ENCODE measurements around the gene CDH23. TPM values are rescaled to one million over a fixed set of nuclear protein-coding genes. Genes with fewer than 3 reads are reported as not detected.
A peak's percentile ranks its signal among the peaks of the same experiment; 100 is the strongest.

CDH23 gene
- total RNA-seq, 1 donor from 2014 or later: 4.5 TPM

DNA sequence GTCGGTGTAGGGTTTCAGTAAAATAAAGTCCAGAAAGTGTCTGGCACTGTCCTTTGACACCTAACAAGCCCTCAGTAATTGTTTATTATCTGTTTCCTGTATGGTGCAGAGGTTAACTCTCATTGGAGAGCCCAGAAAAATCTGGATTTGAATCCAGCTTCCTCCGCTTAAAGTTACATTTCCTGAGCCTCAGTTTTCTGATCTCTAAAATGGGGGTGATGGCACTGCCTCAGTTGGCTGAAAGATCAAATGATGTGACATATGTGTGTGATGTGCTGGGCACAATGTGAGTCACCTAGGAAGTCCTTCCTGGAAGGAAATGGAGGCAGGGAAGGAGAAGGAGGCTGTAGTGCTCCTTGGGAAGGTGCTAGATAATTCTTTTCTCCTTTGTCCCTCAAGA lies 14.7 kb upstream of the CDH23 start:
- no peak for DNase-seq
- H3K27me3 ChIP-seq (ENCODE audit: low read depth): no peaks in the 10 kb centered on the region
- no peak overlapping the region for H3K4me3 ChIP-seq
- H3K27ac ChIP-seq (replicated peaks): no peak overlapping the region
- H3K9me3 ChIP-seq (replicated peaks): no peaks in the 10 kb centered on the region
- H3K36me3 ChIP-seq: no peaks in the 10 kb centered on the region
- TF ChIP-seq CTCF (IDR thresholded peaks at IDR 0.05; ENCODE audit: borderline replicate concordance): no peak
- intact Hi-C loops (cut with micrococcal nuclease): loop anchor here (5.0 to 10.0 kb wide), 2 partner anchors 325 to 433 kb away; no protein-coding TSS in a partner anchor
- peaks cover 7% of the 10 kb centered on the region for H3K4me1 ChIP-seq

DNA sequence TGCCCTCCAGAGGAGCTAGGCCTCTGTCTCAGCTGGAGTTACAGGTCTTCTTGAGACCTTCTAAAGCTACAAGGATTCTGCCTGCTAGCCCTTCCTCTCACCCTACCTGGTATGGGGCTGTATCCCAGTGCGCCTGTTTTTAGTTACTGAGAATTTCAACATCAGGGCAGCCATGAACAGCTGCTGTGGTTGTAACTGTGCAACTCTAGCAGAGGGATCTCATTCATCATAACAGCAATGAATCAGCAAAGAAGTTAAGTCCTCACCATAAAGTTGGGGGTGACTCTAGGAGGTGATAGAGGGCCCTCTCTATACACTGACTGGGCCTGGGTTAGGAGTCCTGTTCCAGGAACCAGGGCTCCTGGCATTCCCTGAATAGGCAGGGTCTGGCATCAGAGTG lies 14.0 kb upstream of the CDH23 start:
- H3K27ac ChIP-seq (replicated peaks): no peak overlapping the region
- DNase-seq: no peak
- H3K27me3 ChIP-seq (ENCODE audit: low read depth): no peaks in the 10 kb centered on the region
- H3K36me3 ChIP-seq: no peaks in the 10 kb centered on the region
- H3K4me3 ChIP-seq: no peak overlapping the region
- H3K9me3 ChIP-seq (replicated peaks): no peaks in the 10 kb centered on the region
- intact Hi-C loops (cut with micrococcal nuclease): loop anchor here (5.0 to 10.0 kb wide), 2 partner anchors 325 to 432 kb away; no protein-coding TSS in a partner anchor
- peaks cover 2% of the 10 kb centered on the region for H3K4me1 ChIP-seq
- TF ChIP-seq CTCF (IDR thresholded peaks at IDR 0.05; ENCODE audit: borderline replicate concordance): no peak

DNA sequence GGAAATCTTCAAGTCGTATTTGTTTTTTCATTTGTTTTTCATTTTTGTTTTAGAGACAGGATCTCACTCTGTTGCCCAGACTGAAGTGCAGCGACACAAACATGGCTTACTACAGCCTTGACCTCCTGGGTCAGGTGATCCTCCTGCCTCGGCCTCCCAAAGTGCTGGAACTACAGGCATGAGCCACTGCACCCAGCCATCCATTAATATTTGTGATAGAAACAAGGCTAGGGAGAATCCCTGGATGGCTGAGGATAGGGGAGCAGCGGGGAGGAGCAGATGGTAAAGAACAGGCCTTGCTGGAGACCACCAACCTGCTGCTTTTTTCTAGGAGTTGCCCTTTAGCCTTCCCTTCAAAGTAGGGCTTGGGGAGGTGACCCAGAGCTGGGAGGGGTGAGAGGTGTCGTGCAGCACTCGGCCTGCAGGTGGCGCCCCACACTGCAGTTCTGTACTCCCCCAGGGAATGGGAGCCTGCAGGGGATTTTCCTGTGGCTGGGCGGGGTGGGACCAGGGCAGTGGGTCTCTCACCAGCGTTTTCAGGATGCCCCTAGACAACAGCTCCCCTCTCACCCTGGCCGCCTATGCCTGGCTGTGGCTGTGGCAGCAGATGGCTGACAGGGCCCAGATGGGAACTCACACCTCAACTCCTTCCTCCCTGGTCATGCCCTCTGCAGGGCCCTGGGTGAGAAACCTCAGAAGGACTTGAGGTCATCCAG lies 12.6 kb upstream of the CDH23 start:
- no peak overlapping the region for H3K4me3 ChIP-seq
- intact Hi-C loops (cut with micrococcal nuclease): loop anchor here (5.0 to 10.0 kb wide), 2 partner anchors 323 to 431 kb away; no protein-coding TSS in a partner anchor
- no peak overlapping the region for H3K27ac ChIP-seq (replicated peaks)
- H3K4me1 ChIP-seq: no peaks in the 10 kb centered on the region
- H3K27me3 ChIP-seq (ENCODE audit: low read depth): peaks cover 6% of the 10 kb centered on the region
- DNase-seq: peak; percentile 73
- H3K36me3 ChIP-seq: no peaks in the 10 kb centered on the region
- TF ChIP-seq CTCF (IDR thresholded peaks at IDR 0.05; ENCODE audit: borderline replicate concordance): peak; percentile 93
- H3K9me3 ChIP-seq (replicated peaks): no peaks in the 10 kb centered on the region

DNA sequence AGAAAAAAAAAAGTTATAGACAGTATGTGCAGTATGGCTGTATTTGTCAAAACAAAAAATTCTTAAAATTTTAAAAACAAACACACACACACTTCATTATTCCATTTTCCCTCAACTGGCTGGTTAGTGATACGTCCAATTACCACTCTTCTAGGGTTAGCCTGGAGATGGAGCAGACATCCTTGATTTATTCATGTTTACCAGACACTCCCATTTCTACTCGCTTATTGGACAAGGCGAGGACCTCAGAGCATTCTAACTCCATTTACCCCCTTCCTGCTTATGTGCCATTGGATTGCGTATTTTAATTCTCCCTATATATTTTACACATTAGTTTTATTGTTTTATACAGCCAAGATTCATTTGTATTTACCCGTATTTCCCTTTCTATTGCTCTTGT lies 8.5 kb upstream of the CDH23 start:
- Histone ChIP-seq H3K36me3 (no peaks in the 10 kb centered on the region), H3K27ac (replicated peaks) (no peak overlapping the region), H3K9me3 (replicated peaks) (no peaks in the 10 kb centered on the region), H3K4me3 (no peak overlapping the region), H3K27me3 (ENCODE audit: low read depth) (peaks cover 46% of the 10 kb centered on the region), H3K4me1 (no peaks in the 10 kb centered on the region)
- no peak for DNase-seq
- no peak for TF ChIP-seq CTCF (IDR thresholded peaks at IDR 0.05; ENCODE audit: borderline replicate concordance)
- intact Hi-C loops (cut with micrococcal nuclease): loop anchor here (10.0 kb wide), 1 partner anchor 427 kb away; no protein-coding TSS in a partner anchor

DNA sequence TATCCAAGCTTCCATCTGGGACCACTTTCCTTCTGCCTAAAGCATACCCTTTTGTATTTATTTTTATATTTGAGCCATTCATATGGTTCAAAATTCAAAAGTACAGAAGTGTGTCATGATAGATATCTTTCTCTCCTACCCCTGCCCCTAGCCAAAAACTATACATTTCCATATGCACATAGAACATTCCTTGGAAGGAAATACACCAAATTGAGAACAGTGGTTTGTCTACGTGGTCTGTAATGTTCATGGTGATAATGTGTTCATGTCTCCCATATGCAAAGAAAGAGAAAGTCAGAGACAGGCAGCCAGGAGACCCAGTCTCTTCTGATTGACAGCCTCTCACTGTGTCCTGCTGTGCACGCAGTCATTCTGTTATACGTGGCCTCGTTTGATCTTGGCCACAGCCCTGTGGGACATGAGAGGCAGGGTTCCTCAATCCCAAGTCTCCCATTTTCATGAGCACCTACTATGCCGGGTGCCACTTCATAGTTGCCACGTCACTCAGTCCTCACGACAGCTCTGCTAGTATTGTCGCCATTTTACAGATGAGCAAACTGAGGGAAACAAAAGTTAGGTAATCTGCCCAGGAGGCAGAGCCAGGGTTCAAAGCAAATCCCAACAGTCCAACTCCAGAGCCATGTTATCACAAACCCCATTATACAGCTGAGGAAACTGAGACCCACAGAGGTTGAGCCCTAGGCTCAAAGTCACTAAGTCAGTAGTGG lies 8.0 kb upstream of the CDH23 start:
- no peak for TF ChIP-seq CTCF (IDR thresholded peaks at IDR 0.05; ENCODE audit: borderline replicate concordance)
- Histone ChIP-seq H3K4me3 (no peak overlapping the region), H3K4me1 (no peaks in the 10 kb centered on the region), H3K27me3 (ENCODE audit: low read depth) (peaks cover 50% of the 10 kb centered on the region), H3K9me3 (replicated peaks) (no peaks in the 10 kb centered on the region), H3K27ac (replicated peaks) (no peak overlapping the region), H3K36me3 (no peaks in the 10 kb centered on the region)
- intact Hi-C loops (cut with micrococcal nuclease): loop anchor here (10.0 kb wide), 1 partner anchor 426 kb away; no protein-coding TSS in a partner anchor
- no peak for DNase-seq
